ENCODE results near the gene KRIT1. TPM values are rescaled to one million over a fixed set of nuclear protein-coding genes. Genes with fewer than 3 reads are reported as not detected.

KRIT1 gene
- total RNA-seq (2014; rRNA removed; shearing (Covaris generic)): 71.4 and 72.8 TPM in 2 replicates

DNA sequence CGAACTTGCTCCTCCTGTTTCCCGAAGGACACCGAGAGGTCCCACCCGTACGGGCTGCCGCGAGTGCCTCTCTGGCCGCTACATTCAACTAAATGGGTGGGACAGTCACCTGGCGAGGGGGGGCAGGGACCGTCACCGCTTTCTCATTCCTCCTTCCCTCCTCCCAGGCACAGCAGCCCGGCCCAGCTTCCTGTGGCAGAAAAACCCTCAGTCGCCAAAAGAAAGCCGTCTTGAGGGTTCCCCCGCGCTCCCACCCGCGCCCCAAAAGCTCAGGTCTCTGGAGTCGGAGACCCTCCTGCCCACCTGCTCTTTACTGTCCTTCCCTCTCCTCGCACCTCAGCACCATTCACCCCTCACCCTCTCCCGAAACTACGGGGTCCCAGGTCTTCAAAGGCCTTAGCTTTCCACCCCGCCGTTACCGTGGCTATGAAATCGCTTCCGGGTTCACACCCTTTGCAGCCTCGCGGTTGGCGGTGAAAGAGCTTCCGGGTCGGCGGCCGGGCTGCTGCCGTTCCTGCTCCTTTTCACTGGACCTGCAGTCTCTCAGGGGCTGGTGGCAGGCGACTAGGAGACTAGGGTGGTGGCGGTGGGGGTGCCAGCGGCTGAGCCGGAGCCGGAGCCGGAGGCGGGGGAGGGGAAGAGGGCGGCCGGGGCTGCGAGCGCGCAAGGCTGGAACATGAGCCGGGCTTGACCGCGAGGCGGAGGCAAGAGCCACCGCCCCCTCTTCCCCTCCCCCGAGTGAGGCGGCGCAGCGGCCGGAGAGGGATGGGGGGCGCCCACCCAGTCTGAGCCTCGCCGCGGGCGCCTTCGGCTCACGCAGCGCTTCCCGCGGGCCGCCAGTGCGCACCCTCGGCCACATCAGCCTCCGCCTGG, at the start of gene KRIT1, which contains the start of gene ANKIB1:
Gene KRIT1 (minus strand): TSS at position 428 of the 873 bp plus-strand sequence. CDS start 3,779 bp downstream, outside the sequence.
Gene ANKIB1 (plus strand): TSS at position 488 of the 873 bp plus-strand sequence. CDS start 49,005 bp downstream, outside the sequence.
- Histone ChIP-seq H3K9me3 (replicated peaks) (no peaks in the 10 kb centered on the region), H3K36me3 (peaks cover 15% of the 10 kb centered on the region), H3K27me3 (no peaks in the 10 kb centered on the region), H3K4me3 (peak within 1 kb of the TSS; percentile 96), H3K27ac (peak within 1 kb of the TSS; percentile 88), H3K4me1 (peaks cover 8% of the 10 kb centered on the region; the same call in 1 of the 2 replicates)
- DNase-seq: peak; percentile 94 to 95

DNA sequence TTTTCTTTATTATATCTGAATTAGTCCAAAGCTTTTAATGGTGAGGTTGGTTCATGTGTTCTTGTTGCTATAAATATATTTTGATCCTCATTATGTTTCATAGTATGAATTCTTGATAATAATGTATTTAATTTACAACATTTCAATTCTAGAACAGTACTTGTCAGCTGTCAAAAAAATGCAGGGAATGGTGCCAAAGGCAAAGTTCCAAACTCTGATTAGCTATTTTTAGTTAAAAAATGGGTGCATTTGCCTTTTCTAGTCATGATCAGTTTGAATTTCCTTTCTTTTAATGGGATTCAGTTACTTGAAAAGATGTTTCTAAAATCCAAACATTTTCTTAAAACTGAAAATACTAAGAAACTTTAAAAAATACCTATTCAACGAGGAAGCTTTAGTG, 49.7 kb upstream of the KRIT1 start:
- Histone ChIP-seq H3K27me3 (no peaks in the 10 kb centered on the region), H3K4me1 (no peaks in the 10 kb centered on the region), H3K9me3 (replicated peaks) (no peaks in the 10 kb centered on the region), H3K4me3 (no peak overlapping the region), H3K27ac (no peak overlapping the region), H3K36me3 (peaks cover 8% of the 10 kb centered on the region)
- no peak for DNase-seq

DNA sequence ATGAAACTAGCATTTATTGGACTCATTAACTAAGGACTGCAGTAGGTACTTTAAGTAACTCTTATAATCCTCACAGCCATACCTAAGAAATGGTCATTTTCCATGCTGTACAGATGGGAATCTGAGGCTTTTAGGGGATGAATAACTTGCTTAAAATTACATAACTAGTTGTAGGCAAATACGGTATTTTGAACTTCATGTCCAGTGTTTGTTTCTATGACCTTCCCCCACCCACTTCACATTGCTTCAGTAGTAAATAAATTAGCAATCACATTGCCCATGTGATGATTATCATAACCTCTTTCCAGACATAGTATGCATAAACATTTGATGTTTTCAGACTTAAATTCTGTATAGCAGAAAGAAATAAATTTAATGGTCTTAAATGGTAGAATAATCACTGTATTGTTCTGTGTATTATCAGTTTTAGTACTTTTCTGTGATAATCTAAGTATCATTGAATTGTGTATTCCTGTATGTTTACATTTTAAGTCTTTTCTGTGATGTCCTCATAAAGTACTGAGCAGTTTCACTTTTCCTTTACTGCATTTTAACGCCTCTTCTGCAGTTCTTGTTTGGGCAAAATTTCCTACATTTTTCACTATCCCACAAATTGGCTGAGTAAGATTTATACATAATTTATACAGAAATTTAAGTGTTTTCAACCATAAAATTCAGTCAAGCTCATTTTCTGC, 48.3 kb upstream of the KRIT1 start:
- H3K27ac ChIP-seq: no peak overlapping the region
- no peak for DNase-seq
- H3K4me3 ChIP-seq: no peak overlapping the region

DNA sequence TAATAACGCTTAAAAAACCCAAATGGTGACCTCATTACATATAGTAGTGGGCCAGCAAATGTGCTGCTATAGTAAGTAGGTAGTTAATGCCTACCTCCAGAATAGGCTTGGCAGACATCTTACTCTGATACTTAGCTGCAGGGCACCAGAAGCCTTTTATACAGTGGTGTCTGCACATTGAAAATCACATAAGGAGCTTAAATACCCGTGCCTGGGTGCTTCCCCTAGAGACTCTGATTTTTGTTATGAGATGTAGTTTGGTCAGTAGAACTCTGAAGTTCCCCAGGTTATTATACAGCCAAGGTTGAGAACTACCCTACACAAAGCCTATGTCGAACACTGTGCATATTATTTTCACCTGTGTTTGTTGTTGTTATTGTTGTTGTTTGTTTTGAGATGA, 47.3 kb upstream of the KRIT1 start:
- Histone ChIP-seq H3K27me3 (no peaks in the 10 kb centered on the region), H3K9me3 (replicated peaks) (no peaks in the 10 kb centered on the region), H3K36me3 (peaks cover 6% of the 10 kb centered on the region), H3K27ac (no peak overlapping the region), H3K4me3 (no peak overlapping the region), H3K4me1 (no peaks in the 10 kb centered on the region)
- no peak for DNase-seq

More for the DNA sequence above, 48.3 kb upstream of the KRIT1 start:
- no peaks in the 10 kb centered on the region for H3K4me1 ChIP-seq
- no peaks in the 10 kb centered on the region for H3K27me3 ChIP-seq
- H3K36me3 ChIP-seq: peaks cover 6% of the 10 kb centered on the region
- H3K9me3 ChIP-seq (replicated peaks): no peaks in the 10 kb centered on the region

DNA sequence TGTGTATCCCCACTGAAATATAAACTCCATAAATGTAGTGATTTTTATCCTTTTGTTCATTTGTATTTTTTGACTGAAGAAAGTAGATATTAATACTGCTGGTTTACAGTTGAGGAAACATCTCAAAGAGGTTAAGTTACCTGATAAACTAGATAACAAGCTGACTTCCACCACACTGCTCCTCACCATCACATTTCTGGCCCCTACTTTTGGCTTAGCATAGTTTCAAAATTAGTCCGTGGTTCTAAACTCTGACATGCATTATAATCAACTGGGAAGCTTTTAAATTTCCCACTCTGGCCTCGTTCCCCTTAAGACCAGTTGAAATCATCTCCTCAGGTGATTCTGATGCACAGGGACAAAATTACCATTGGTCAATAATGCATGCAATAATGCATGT, 43.6 kb upstream of the KRIT1 start:
- no peak overlapping the region for H3K4me3 ChIP-seq
- H3K27me3 ChIP-seq: no peaks in the 10 kb centered on the region
- H3K27ac ChIP-seq: no peak overlapping the region
- no peak for DNase-seq
- H3K4me1 ChIP-seq: no peaks in the 10 kb centered on the region
- no peaks in the 10 kb centered on the region; the same call in 1 of the 2 replicates for H3K9me3 ChIP-seq (replicated peaks)
- no peaks in the 10 kb centered on the region for H3K36me3 ChIP-seq

DNA sequence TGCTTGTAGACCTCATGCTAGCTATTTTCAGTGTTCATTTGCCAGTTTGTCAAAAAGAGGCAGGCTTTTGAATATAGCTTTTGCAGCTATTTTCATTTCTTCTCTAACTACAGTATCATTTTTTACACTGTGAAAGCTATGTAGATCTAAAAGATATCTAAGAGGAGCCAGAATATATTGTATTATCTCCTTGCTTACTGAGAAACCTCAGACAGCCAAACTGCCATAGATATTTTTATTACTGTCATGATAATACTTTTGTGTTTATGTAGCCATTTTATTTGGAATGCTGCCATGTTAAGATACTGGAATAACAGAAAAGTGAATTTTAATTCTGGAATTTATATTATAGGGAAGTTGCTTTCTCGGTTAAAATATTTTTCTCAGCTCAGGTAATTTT, 37.2 kb upstream of the KRIT1 start:
- H3K27me3 ChIP-seq: no peaks in the 10 kb centered on the region
- no peak for DNase-seq
- H3K4me1 ChIP-seq: peaks cover 9% of the 10 kb centered on the region
- H3K27ac ChIP-seq: no peak overlapping the region
- H3K36me3 ChIP-seq: no peaks in the 10 kb centered on the region
- H3K9me3 ChIP-seq (replicated peaks): peaks cover 6% of the 10 kb centered on the region; the same call in 1 of the 2 replicates
- no peak overlapping the region for H3K4me3 ChIP-seq

DNA sequence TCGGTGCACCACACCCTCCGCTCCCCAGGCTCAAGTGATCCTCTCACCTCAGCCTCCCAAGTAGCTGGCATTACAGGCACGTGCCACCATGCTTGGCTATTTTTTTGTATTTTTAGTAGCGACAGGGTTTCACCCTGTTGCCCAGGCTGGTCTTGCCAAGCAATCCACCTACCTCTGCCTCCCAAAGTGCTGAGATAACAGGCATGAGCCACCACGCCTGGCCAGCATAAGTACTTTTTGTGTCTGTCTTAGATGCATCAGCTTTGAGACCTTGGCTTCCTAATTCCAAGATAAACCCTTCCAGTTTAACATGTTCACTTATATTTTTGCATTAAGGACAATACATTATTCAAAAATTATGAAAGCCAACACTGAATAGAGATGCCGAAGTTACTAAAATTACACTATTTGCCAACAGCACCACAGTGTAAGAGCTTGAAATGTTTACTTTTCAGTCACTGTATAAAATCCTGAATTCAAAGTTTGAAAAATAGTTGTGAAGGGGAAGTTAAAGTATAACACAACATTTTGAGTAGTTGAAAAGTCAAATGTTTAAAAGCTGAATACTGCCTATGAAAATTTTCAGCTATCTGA, 36.6 kb upstream of the KRIT1 start:
- H3K27ac ChIP-seq: no peak overlapping the region
- H3K27me3 ChIP-seq: no peaks in the 10 kb centered on the region
- H3K9me3 ChIP-seq (replicated peaks): peaks cover 6% of the 10 kb centered on the region; the same call in 1 of the 2 replicates
- 0 out of 2 replicates have a peak, but pooled peaks cover under 1% of the 10 kb centered on the region for H3K36me3 ChIP-seq
- no peak overlapping the region for H3K4me3 ChIP-seq
- DNase-seq: no peak
- peaks cover 9% of the 10 kb centered on the region for H3K4me1 ChIP-seq

DNA sequence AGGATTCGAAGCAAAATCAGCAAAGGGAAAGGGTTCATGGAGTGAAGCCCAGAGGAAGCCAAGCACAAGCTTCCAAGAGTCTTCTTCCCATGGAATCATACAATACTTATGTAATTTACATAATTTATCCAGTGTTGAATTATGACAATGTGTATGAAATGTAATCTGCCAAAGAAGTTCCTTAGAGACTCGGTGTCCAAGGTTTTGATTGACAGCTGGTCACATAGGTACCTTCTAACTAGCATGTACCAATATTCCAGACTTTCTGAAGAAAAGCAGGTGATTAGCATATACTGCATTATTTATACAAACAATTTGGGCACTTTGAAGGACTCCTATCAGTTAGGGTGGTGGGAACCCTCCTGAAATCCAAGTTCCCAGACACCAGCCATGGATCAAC, 35.3 kb upstream of the KRIT1 start:
- H3K36me3 ChIP-seq: 0 out of 2 replicates have a peak, but pooled peaks cover 4% of the 10 kb centered on the region
- peaks cover 6% of the 10 kb centered on the region; the same call in 1 of the 2 replicates for H3K9me3 ChIP-seq (replicated peaks)
- H3K27ac ChIP-seq: no peak overlapping the region
- DNase-seq: no peak
- H3K4me1 ChIP-seq: peaks cover 9% of the 10 kb centered on the region
- H3K4me3 ChIP-seq: no peak overlapping the region
- no peaks in the 10 kb centered on the region for H3K27me3 ChIP-seq

DNA sequence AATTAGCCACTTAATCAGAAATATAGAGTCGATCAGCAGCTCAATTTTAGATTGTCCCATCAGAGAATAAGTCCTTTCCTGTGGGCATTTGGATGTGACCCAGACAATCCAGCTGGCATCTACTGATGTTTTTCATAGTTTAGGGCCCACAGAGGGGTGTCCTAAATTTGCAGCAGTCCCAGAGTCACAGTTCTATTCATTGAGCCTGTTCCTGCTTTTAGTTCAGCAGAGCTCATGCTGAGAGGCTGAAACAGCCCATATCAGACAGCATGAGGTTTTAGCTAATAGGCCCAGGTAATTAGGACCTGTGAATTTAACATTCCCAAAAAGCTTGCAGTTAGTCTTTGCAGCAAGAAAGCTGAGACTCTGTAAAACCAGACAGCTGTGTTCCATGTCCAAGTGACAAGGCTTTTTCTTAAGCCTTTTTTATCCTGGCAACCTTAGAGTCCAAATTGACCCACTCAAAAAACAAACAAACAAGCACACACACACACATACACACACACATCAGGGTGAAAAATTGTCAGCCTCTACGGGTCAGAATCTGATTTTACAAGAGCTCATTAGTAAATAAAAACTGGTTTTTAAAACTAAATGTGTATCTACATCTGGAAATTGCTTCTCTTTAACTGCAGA, 33.8 kb upstream of the KRIT1 start:
- Histone ChIP-seq H3K4me1 (peaks cover 9% of the 10 kb centered on the region), H3K4me3 (no peak overlapping the region), H3K9me3 (replicated peaks) (peaks cover 6% of the 10 kb centered on the region; the same call in 1 of the 2 replicates), H3K27ac (no peak overlapping the region), H3K36me3 (0 out of 2 replicates have a peak, but pooled peaks cover 4% of the 10 kb centered on the region), H3K27me3 (no peaks in the 10 kb centered on the region)
- peak in 1 of 2 experiments; percentile 48 for DNase-seq

DNA sequence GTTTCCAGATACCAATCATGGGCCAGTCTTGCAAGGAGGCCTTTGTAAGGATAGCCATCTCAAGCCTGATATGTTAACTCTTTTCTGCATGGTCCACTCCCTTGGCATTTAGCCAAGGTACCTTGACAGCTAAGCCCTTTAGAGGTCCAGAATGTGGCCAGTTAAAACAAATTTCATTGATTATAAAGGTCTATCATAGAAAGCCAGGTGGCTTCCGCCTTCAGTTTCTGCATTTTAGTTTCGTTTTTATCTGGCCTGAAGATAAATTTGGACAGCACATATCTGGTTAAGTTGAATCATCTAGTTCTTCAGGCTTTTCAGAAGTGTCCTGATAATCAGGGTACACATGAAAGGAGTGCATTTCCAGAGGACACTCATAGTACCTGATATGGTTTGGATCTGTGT, 30.7 kb upstream of the KRIT1 start:
- no peak overlapping the region for H3K27ac ChIP-seq
- peaks cover 4% of the 10 kb centered on the region; the same call in 1 of the 2 replicates for H3K36me3 ChIP-seq
- H3K27me3 ChIP-seq: no peaks in the 10 kb centered on the region
- no peak for DNase-seq
- H3K4me3 ChIP-seq: no peak overlapping the region
- peaks cover 6% of the 10 kb centered on the region; the same call in 1 of the 2 replicates for H3K9me3 ChIP-seq (replicated peaks)
- H3K4me1 ChIP-seq: peaks cover 9% of the 10 kb centered on the region

DNA sequence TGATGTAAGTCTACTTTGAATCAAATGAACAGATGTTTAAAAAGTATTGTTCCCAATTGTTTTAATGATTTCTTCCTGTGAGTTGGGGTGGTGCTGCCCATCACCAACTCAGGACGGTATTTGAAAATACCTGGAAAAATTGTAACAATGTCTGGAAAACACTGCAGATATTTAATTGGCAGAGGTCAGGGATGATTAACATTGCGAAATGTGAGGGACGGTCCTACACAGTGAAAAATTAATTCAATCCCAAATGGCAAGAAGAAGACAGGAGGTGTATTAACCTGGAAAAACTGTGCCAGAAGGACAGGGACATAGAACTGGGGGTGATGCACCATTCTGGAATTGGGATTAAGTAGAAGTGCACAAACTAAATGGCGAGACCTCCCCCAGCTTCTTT, 29.6 kb upstream of the KRIT1 start:
- DNase-seq: no peak
- Histone ChIP-seq H3K36me3 (peaks cover 4% of the 10 kb centered on the region; the same call in 1 of the 2 replicates), H3K27me3 (no peaks in the 10 kb centered on the region), H3K9me3 (replicated peaks) (no peaks in the 10 kb centered on the region), H3K4me1 (peaks cover 9% of the 10 kb centered on the region), H3K4me3 (no peak overlapping the region), H3K27ac (no peak overlapping the region)

DNA sequence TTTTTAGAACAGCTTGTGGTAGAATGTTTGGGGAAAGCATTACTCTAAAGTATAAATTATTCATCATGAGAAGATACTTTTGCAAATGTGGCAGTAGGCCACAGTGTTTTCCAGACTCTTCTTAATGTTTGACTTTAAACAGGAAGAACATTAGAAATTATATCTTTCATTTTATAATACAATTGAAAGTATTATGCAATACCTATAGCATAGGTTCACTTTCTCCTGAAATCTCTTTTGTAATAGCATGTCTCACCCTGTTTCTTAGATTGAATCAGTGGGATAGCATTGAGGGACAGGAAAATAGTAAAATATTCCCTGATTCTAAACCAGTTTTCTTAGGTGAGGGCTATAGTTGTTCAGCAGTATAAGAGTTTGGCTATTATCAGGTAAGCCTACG, 23.2 kb upstream of the KRIT1 start:
- no peak overlapping the region for H3K4me3 ChIP-seq
- H3K27ac ChIP-seq: no peak overlapping the region
- no peaks in the 10 kb centered on the region for H3K9me3 ChIP-seq (replicated peaks)
- H3K27me3 ChIP-seq: no peaks in the 10 kb centered on the region
- no peak for DNase-seq
- no peaks in the 10 kb centered on the region; the same call in 1 of the 2 replicates for H3K36me3 ChIP-seq
- H3K4me1 ChIP-seq: no peaks in the 10 kb centered on the region

DNA sequence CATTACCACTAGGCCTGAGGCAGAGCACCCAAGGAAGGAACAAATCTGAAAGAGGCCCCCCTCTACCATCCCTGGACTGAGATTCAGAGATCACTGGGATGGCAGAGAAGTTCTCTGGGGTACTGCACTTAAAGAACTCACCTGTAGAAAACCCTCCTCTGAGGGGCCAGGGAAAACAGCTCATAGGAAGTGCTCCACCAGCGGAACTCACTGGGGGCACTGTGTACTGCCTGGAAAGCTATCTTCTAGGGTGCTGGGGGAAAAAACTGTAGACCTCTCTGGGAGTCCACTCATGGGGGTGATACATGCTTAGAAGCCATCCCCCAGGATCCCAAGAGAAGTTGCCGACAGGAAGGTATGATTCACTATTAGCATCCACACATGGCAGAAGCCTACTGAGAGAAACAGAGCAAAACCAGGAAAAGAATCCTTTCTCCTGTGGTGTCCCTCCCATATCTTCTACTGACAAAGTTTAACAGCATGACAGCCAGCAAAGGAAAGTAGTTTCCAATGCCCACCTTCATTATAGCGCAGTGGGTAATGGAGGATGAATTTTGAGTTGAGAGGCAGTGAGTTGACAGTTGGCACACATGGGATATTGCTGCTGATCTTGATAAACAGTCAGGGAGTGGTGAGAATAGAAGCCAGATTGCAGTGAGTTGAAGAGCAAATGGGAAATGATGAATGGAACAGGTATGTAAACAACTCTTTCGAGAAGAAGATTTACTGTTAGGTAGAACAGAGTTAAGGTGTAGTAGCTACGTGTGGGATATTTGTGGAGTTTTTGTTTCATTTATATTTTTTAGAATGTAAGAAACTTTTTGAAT, 20.9 kb upstream of the KRIT1 start:
- Histone ChIP-seq H3K36me3 (0 out of 2 replicates have a peak, but pooled peaks cover 4% of the 10 kb centered on the region), H3K27ac (no peak overlapping the region), H3K4me3 (no peak overlapping the region), H3K4me1 (no peaks in the 10 kb centered on the region), H3K27me3 (no peaks in the 10 kb centered on the region), H3K9me3 (replicated peaks) (0 out of 2 replicates have a peak, but pooled peaks cover 4% of the 10 kb centered on the region)
- DNase-seq: no peak

Measured in SJCRH30 (cell line).